Nucleus accumbens (tissue), 56 donors: ENCODE results near the gene GTF3C5.
"Not testable (repeated sequence)": the region's sequence is repeated elsewhere in the genome, so short reads cannot be mapped to it uniquely, and the experiment has no call there.

ENCODE experiments used
- DNase-seq, 56 donors: peaks; one replicate each; lab custom pipeline; 2025; lab: John Stamatoyannopoulos, UW

GTF3C5 gene

DNA sequence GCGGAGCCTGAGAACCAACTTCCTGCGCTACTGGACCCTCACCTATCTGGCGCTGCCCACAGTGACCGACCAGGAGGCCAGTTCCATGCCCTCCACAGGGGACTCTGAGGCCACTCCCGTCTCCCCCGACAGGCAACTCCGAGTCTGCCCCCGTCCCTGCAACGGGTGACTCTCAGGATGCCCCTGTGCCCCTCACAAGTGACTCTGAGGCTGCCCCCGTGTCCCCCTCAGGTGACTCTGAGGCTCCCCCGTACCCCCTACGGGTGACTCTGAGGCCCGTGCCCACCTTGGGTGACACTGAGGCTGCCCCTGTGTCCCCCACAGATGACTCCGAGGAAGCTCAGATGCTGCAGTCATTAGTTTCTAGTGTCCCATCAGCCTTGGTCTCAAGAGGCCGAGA lies 56.1 kb downstream of the GTF3C5 start:
- DNase-seq = no peak

DNA sequence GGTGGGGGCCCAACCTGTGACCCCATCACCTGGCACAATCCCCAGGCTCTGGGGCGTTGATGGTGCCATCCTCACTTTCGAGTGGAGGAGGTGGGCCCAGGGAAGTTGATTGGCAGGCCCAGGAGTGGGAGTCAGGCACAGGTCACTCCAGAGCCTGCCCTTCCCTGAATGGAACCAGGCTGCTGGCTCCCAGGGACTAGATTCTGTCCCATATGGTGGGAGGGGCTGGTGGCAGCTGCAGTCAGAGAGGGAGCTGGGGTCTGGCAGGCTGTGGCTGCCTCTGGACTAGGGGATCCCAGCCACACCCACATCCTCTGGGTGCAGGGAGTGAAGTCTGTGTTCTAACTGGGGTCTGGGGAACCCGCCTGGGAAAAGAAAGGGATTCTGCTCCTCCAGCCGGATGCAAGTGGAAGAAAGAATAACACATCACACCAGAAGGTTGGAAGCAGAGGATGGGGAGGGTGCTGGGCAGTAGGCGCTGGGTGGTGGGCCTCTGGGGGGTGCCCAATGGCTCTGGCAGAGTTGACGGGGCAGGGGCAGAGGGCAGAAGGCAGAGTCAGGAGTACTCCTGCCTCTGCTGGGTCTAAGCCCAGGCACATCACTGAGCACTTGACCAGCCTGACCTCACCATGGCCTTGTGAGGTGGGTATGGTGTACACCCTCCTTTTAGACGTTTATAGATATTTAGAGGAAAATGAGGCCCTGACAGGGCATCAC lies 56.8 kb downstream of the GTF3C5 start:
- no peak for DNase-seq

- DNase-seq = no peak
Observed at GRCh38 chr9:133088146-133088750, 57.5 kb downstream of the GTF3C5 start.

- no peak for DNase-seq
Observed at GRCh38 chr9:133088756-133089155, 58.0 kb downstream of the GTF3C5 start.

DNA sequence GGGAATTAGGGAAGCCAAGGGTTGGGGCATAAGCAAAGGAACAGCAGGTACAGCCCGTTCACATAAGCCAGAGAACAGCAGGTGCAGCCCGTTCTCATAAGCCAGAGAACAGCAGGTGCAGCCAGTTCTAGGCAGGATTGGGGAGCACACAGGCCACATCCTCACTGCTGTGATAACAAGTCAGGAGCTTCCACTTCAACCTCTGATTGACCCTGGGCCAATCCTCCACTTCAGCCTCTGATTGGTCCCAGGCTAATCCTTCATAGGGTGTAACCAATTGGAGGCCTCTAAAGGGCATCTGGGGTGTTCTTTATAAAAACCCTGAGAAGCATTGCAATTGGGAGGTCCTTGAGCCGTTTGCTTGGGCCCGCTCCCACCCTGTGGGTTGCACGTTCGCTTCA lies 58.5 kb downstream of the GTF3C5 start:
- no peak for DNase-seq

DNA sequence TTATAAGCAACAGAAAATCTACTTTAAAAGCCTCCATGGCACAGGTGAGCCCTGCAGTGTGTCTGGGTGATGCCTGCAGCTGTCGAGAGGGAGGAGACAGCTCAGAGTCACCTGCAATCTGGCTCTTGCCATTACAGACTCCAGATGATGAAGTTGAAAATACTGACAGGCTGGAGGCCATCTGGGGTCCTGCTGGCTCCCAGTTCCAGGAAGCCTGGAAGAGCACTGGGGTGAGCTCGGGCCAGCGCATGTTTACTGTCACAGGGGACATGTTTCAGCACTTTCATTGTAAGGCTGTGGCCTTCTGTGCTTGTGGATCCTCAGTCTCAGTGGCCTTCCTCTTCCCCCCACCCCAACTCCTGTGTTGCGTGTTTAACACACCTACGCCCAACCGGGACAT lies 59.4 kb downstream of the GTF3C5 start:
- no peak for DNase-seq

- no peak for DNase-seq
Observed at GRCh38 chr9:133090752-133091385, 60.1 kb downstream of the GTF3C5 start.

- not testable (repeated sequence) for DNase-seq
Observed at GRCh38 chr9:133094351-133094750, 63.6 kb downstream of the GTF3C5 start.

DNA sequence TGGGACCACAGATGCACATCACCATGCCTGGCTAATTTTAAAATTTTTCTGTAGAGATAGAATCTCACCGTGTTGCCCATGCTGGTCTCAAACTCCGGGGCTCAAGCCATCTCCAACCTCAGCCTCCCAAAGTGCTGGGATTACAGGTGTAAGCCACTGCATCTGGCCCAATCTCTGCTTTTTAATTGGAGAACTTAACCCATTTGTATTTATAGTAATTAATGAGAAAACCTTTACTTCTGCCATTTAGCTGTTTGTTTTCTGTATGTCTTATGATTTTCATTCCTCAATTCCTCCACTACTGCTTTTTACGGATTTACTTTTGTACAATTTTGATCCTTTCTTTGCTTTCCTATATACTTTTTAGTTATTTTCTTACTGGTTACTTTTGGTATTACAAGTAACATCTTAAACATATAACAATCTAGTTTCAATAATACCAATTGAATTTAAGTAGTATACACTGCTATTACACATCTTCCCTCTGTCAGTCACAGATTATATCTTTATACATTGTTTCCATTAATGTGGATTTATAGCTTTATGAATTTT lies 64.1 kb downstream of the GTF3C5 start:
- DNase-seq = no peak

GRCh38 chr9:133098104-133098754 lies 67.4 kb downstream of the GTF3C5 start:
- DNase-seq = no peak

GRCh38 chr9:133098871-133099270 lies 68.1 kb downstream of the GTF3C5 start:
- DNase-seq = no peak

DNA sequence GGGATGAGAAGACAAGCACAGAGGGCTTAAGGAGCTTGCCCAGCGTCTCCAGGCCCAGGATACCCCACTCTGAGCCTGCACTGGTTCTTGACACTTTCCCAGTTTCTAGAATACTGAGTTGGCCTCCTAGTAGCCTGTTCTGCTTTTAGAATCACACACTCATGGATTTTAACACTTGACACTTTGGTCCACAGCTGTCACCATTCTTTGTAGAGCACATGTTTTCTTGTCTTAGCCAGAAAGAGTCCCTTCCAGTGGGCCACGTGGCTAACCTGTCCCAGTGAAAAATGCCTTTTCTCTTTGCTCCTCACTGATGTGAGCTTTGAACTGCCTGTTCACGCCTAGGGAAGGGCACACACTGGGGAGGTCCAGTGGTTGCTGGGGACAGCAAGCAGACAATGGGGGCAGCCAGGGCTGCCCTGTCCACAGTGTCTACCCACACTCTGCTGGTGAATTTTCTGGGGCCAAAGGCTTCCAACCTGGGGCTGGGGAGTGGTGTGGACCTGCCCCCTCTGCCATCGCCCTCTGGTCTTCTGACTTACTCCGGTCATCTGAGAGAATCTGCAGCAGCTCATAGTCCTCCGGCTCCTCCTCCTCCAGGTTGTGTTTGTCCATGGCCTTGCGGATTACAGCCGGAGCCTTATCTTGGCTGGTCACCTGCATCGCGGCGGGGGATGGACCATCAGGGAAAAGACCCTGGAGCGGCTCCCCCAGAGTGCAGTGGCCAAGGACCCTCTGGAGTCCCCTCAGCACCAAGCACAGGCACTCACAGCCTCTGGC lies 69.1 kb downstream of the GTF3C5 start:
- no peak for DNase-seq

DNA sequence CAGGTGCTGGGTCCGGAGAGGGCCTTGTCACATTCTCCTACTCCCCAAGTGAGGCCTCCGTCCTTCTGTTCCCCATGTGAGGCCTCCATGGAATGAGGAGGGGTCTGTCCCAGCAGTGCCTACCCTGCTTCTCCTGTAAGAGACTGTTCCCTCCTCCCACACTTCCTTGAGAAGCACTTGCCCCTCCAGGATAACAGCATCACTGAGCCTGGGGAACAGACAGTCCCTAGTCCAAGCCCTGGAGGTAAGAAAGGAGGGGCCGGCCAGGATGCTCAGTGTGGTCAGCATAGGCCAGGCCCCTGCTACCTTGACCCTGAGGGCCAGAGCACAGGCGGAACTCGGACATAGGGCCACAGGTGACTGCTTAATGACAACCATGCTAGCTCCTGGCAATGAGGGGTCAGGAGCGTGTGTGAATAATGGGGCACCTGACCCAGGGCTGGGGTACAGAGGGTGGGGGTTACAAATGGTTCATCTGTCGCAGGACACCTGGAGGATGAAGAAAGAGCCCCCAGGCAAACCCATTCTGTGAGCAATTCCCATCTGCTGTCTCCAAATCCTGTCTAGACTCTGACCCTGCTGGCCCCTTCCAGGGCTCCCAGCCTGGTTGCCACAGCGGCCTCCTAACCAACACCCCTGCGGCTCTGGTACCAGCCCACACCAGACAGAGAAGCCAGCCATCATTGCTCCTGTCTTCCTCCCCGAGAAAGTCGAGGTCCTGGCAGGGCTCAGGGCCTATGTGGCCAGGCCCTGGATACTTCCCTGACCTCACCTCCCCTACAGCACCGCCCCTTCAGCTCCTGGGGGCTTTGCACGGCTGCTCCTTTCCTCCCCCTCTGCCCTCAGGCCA lies 69.9 kb downstream of the GTF3C5 start:
- DNase-seq = no peak

- no peak for DNase-seq
Observed at GRCh38 chr9:133101356-133102189, 70.8 kb downstream of the GTF3C5 start.

- DNase-seq = no peak
Observed at GRCh38 chr9:133102190-133103021, 71.6 kb downstream of the GTF3C5 start.

GRCh38 chr9:133103183-133103986 lies 72.6 kb downstream of the GTF3C5 start:
- peak in 49 of 56 donors; percentile 22 to 84 (median 58) for DNase-seq
